Adrenal gland (tissue), 5 donors: Measurements from ENCODE around the gene PARD6G.

Experiments
- POLR2A ChIP-seq, 2 donors: fragments of 450-650 bp; IDR thresholded peaks; one replicate each; pipeline ENCODE4 v1.6.1; 2017; ENCODE audit warnings: antibody characterized with exemption in 2 of 2, mild to moderate bottlenecking in 2 of 2, moderate library complexity in 1 of 2
- TF ChIP-seq, protein P1 (sequence below), 6 experiments: fragments of 450-650 bp in 4 of 6; fragments of 200-600 bp in 2 of 6; sonication (generic) in 1 of 6; IDR thresholded peaks; 1 replicate in 5 of 6; 2 replicates in 1 of 6; pipeline versions ENCODE4 v1.5.1 to v1.8.0; 2016 to 2021; ENCODE audit warnings: antibody characterized with exemption in 6 of 6, mild to moderate bottlenecking in 2 of 6, moderate library complexity in 1 of 6
- donor health status: DM: no; HTN: no; CAD: no.

DNA sequence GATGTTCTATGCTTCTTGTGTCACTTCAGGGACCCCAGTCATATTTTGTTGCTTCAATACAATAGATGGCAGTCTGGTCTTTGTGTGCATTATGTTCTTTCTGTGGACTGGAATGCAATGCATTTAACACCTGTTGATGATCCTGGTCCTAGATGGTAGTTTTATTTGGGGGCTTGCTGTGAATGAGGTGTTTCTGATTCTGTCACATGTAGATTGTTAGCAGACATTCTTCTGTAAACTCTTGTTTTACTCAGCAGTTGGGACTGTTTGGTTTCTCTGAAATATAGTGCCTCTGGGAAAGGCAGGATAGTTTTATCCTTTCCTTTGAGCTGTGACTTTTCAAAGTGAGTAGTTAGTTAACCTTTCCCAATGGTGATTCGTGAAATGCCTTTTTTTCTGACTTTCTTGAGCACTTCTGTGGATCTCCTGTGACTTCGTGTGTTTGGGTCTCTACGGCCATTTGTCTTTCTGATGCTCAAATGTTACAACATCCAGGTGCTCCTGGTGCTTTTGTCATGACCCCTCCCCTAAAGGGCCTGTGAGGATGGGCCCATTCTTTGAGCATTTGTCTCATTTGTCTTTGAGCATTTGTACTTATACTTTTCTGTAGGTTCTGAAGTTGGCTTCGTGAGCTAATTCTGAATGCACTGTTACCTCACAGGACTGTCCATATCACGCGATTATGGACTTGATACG is 117.5 kb downstream of the PARD6G start:
- TF ChIP-seq, protein P1, sequence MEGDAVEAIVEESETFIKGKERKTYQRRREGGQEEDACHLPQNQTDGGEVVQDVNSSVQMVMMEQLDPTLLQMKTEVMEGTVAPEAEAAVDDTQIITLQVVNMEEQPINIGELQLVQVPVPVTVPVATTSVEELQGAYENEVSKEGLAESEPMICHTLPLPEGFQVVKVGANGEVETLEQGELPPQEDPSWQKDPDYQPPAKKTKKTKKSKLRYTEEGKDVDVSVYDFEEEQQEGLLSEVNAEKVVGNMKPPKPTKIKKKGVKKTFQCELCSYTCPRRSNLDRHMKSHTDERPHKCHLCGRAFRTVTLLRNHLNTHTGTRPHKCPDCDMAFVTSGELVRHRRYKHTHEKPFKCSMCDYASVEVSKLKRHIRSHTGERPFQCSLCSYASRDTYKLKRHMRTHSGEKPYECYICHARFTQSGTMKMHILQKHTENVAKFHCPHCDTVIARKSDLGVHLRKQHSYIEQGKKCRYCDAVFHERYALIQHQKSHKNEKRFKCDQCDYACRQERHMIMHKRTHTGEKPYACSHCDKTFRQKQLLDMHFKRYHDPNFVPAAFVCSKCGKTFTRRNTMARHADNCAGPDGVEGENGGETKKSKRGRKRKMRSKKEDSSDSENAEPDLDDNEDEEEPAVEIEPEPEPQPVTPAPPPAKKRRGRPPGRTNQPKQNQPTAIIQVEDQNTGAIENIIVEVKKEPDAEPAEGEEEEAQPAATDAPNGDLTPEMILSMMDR (IDR thresholded peaks at IDR 0.05): no peak
- no peak for TF ChIP-seq POLR2A (IDR thresholded peaks at IDR 0.05)
